ENCODE measurements around the gene ASCC3.

ASCC3 gene

GRCh38 chr6:100677240-100677639, 203.9 kb downstream of the ASCC3 start:
- Histone ChIP-seq H3K36me3 (peaks cover 0 to 5% (median 0%) of the 10 kb centered on the region in 3 donors), H3K4me1 (no peaks in the 10 kb centered on the region), H3K27me3 (no peaks in the 10 kb centered on the region), H3K27ac (no peak overlapping the region), H3K9me3 (no peaks in the 10 kb centered on the region), H3K4me3 (no peak overlapping the region)
- DNase-seq, result no peak
- TF ChIP-seq CTCF (IDR thresholded peaks at IDR 0.05), result no peak
- intact Hi-C loops (cut with DNase I; ENCODE audit: low total_unique reads), result no loop called here

- H3K4me3 ChIP-seq, result no peak overlapping the region
- no peaks in the 10 kb centered on the region for H3K9me3 ChIP-seq
- DNase-seq, result no peak
- peaks cover 0 to 5% (median 0%) of the 10 kb centered on the region in 3 donors for H3K36me3 ChIP-seq
- intact Hi-C loops (cut with DNase I; ENCODE audit: low total_unique reads), result no loop called here
- H3K4me1 ChIP-seq, result no peaks in the 10 kb centered on the region
- no peak for TF ChIP-seq CTCF (IDR thresholded peaks at IDR 0.05)
- H3K27me3 ChIP-seq, result no peaks in the 10 kb centered on the region
- H3K27ac ChIP-seq, result no peak overlapping the region
These were observed 207.5 kb downstream of the ASCC3 start for GRCh38 chr6:100673641-100674040.

GRCh38 chr6:100671740-100672139, 209.4 kb downstream of the ASCC3 start:
- H3K27ac ChIP-seq, result no peak overlapping the region
- DNase-seq, result no peak
- H3K36me3 ChIP-seq, result no peaks in the 10 kb centered on the region
- intact Hi-C loops (cut with DNase I; ENCODE audit: low total_unique reads), result no loop called here
- no peak overlapping the region for H3K4me3 ChIP-seq
- no peak for TF ChIP-seq CTCF (IDR thresholded peaks at IDR 0.05)
- no peaks in the 10 kb centered on the region for H3K27me3 ChIP-seq
- no peaks in the 10 kb centered on the region for H3K9me3 ChIP-seq
- H3K4me1 ChIP-seq, result no peaks in the 10 kb centered on the region

GRCh38 chr6:100670056-100670455, 211.1 kb downstream of the ASCC3 start:
- H3K27me3 ChIP-seq, result no peaks in the 10 kb centered on the region
- intact Hi-C loops (cut with DNase I; ENCODE audit: low total_unique reads), result no loop called here
- TF ChIP-seq CTCF (IDR thresholded peaks at IDR 0.05), result no peak
- H3K27ac ChIP-seq, result no peak overlapping the region
- no peaks in the 10 kb centered on the region for H3K4me1 ChIP-seq
- H3K4me3 ChIP-seq, result no peak overlapping the region
- no peaks in the 10 kb centered on the region for H3K9me3 ChIP-seq
- no peak for DNase-seq
- no peaks in the 10 kb centered on the region for H3K36me3 ChIP-seq

GRCh38 chr6:100665041-100665380, 216.1 kb downstream of the ASCC3 start:
- no peak for TF ChIP-seq CTCF (IDR thresholded peaks at IDR 0.05)
- Histone ChIP-seq H3K9me3 (no peaks in the 10 kb centered on the region), H3K27ac (no peak overlapping the region), H3K27me3 (no peaks in the 10 kb centered on the region), H3K36me3 (no peaks in the 10 kb centered on the region), H3K4me3 (no peak overlapping the region), H3K4me1 (no peaks in the 10 kb centered on the region)
- intact Hi-C loops (cut with DNase I; ENCODE audit: low total_unique reads), result no loop called here
- DNase-seq, result no peak

Measured in tibial artery (tissue), 4 donors.